ENCODE data around the gene NFS1. TPM values are rescaled to one million over a fixed set of nuclear protein-coding genes. Genes with fewer than 3 reads are reported as not detected.

Gene NFS1
- polyA plus RNA-seq, 1 donor (not counting 4 experiments of a cell fraction or from before 2014, with no cell fraction given): 39.6 TPM

DNA sequence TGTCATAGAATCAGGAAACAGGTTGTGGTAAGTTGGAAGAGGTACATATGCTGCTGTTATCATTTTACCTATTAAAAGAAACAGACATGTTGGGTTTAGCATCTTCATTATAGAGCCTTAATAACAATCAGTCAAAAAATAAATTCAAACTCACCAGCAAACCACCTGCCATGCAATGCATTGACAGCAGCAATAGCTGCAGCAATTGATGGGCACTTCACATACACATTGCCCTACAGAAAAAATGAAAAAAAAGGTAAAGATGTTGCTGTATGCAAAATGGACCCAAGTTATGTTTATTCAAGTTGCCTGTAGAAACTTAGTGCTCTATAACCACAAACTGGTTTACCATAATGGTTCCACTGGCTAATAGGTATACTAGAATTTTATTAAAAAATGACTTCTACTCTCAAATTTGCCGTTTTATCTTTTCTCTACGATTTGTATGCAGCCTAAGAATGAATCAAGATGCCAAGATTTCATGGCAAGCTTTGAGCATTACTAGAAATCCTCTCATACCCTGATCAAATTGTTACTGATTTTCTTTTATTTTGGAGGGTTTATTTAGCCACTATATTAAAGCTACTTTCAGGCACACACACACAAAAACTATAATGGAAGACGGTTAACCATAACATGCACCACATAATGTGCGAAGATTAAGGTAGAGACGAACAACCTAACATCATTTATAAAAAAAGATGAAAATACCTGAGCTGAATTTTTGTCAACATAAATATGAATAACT lies 5.5 kb upstream of the NFS1 start:
- peaks cover 11% of the 10 kb centered on the region for H4K20me1 ChIP-seq (ENCODE audit: control insufficient read depth, extremely low read depth, insufficient read depth, low read length)
- no peak overlapping the region for H3K4me3 ChIP-seq (ENCODE audit: control insufficient read depth in 2 of 3, extremely low read depth in 1 of 3, insufficient read depth in 2 of 3, low read depth in 1 of 3, low read length in 3 of 3)
- peaks cover 23% of the 10 kb centered on the region for H3K79me2 ChIP-seq (ENCODE audit: control insufficient read depth, insufficient read depth, low read length)
- H2AFZ ChIP-seq (ENCODE audit: control insufficient read depth, low read length): no peak overlapping the region
- no peaks in the 10 kb centered on the region for H3K9me1 ChIP-seq (ENCODE audit: control insufficient read depth, extremely low read depth, insufficient read depth, low read length)
- no peak overlapping the region for H3K9ac ChIP-seq (ENCODE audit: control insufficient read depth, extremely low read depth, insufficient read depth, low read length)
- no peak overlapping the region for H3K4me2 ChIP-seq (ENCODE audit: control insufficient read depth, extremely low read depth, insufficient read depth, low read depth, low read length)
- H3K36me3 ChIP-seq (ENCODE audit: control insufficient read depth in 2 of 2, extremely low read depth in 1 of 2, insufficient read depth in 2 of 2, low read length in 2 of 2): peaks cover 23 to 31% of the 10 kb centered on the region in 2 experiments
- no peak for DNase-seq (ENCODE audit: low read depth, low spot score)
- no peaks in the 10 kb centered on the region for H3K9me3 ChIP-seq (ENCODE audit: control insufficient read depth, low read depth, low read length)
- no peaks in the 10 kb centered on the region for H3K27me3 ChIP-seq (ENCODE audit: control insufficient read depth, extremely low read depth, insufficient read depth, low read length)
- no peak for TF ChIP-seq EZH2 (IDR thresholded peaks at IDR 0.05; ENCODE audit: low read length)
- TF ChIP-seq, protein P1, sequence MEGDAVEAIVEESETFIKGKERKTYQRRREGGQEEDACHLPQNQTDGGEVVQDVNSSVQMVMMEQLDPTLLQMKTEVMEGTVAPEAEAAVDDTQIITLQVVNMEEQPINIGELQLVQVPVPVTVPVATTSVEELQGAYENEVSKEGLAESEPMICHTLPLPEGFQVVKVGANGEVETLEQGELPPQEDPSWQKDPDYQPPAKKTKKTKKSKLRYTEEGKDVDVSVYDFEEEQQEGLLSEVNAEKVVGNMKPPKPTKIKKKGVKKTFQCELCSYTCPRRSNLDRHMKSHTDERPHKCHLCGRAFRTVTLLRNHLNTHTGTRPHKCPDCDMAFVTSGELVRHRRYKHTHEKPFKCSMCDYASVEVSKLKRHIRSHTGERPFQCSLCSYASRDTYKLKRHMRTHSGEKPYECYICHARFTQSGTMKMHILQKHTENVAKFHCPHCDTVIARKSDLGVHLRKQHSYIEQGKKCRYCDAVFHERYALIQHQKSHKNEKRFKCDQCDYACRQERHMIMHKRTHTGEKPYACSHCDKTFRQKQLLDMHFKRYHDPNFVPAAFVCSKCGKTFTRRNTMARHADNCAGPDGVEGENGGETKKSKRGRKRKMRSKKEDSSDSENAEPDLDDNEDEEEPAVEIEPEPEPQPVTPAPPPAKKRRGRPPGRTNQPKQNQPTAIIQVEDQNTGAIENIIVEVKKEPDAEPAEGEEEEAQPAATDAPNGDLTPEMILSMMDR (optimal IDR thresholded peaks at IDR 0.05 in 1 of 3, IDR thresholded peaks at IDR 0.05 in 1 of 3, conservative IDR thresholded peaks at IDR 0.05 in 1 of 3; ENCODE audit: extremely low read depth in 1 of 3, insufficient read depth in 2 of 3, low read length in 3 of 3): no peak
- no peak for FAIRE-seq
- H3K27ac ChIP-seq (ENCODE audit: control insufficient read depth, insufficient read depth, low read length): no peak overlapping the region
- dilution Hi-C loops (cut with MboI; ENCODE audit: extremely low pct_ligation_motif_present, low sequenced_read_pairs): no loop called here
- H3K4me1 ChIP-seq (ENCODE audit: control insufficient read depth, extremely low read depth, insufficient read depth, low read length): peaks cover 8% of the 10 kb centered on the region

DNA sequence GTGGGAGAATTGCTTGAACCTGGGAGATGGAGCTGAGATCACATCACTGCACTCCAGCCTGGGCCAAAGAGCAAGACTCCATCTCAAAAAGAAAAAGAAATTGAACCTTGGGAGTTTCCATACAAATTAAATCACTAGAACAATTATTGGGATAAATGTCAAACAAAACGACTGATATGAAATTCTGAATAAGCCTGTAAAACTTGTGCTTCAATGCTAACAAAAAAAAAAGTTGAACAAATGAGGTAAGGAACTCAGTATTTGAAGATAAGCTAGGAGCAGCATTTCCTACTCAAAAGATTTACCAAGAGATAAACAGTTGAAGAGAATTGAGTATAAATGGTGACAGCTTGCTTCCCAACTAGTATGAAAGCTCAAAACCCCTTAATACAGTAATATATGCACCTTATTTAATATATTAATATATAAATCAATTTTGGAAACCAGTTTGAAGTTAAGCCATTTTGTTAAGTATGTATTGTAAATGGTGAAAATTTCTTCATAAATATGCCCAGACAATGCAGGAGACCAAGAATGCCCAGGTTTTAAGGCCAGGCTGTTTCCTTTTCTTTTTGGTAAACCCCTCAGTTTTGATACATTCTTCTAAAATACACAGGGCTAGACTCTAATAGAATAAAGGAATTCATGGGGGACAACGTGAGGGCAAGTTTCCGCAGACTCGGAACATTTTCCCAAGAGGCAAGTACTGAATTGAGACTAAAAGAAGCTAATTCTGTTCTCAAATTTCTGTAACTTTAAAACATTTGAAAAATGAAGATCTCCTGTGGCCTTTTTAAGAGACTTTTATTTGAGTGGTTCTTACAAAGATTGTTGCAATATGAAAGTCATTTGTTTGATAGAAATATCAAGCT lies 3.9 kb upstream of the NFS1 start:
- peaks cover 14% of the 10 kb centered on the region for H3K4me1 ChIP-seq (ENCODE audit: control insufficient read depth, extremely low read depth, insufficient read depth, low read length)
- no peak overlapping the region for H2AFZ ChIP-seq (ENCODE audit: control insufficient read depth, low read length)
- no peaks in the 10 kb centered on the region for H3K9me1 ChIP-seq (ENCODE audit: control insufficient read depth, extremely low read depth, insufficient read depth, low read length)
- no peaks in the 10 kb centered on the region for H3K9me3 ChIP-seq (ENCODE audit: control insufficient read depth, low read depth, low read length)
- H3K27ac ChIP-seq (ENCODE audit: control insufficient read depth, insufficient read depth, low read length): no peak overlapping the region
- peaks cover 18 to 19% of the 10 kb centered on the region in 2 experiments for H3K36me3 ChIP-seq (ENCODE audit: control insufficient read depth in 2 of 2, extremely low read depth in 1 of 2, insufficient read depth in 2 of 2, low read length in 2 of 2)
- H3K4me2 ChIP-seq (ENCODE audit: control insufficient read depth, extremely low read depth, insufficient read depth, low read depth, low read length): no peak overlapping the region
- FAIRE-seq (no peak), DNase-seq (ENCODE audit: low read depth, low spot score) (no peak)
- H3K4me3 ChIP-seq (ENCODE audit: control insufficient read depth in 2 of 3, extremely low read depth in 1 of 3, insufficient read depth in 2 of 3, low read depth in 1 of 3, low read length in 3 of 3): no peak overlapping the region
- no peaks in the 10 kb centered on the region for H3K27me3 ChIP-seq (ENCODE audit: control insufficient read depth, extremely low read depth, insufficient read depth, low read length)
- H3K9ac ChIP-seq (ENCODE audit: control insufficient read depth, extremely low read depth, insufficient read depth, low read length): no peak overlapping the region
- TF ChIP-seq, protein P1 (optimal IDR thresholded peaks at IDR 0.05 in 1 of 3, IDR thresholded peaks at IDR 0.05 in 1 of 3, conservative IDR thresholded peaks at IDR 0.05 in 1 of 3; ENCODE audit: extremely low read depth in 1 of 3, insufficient read depth in 2 of 3, low read length in 3 of 3): no peak
- no peak for TF ChIP-seq EZH2 (IDR thresholded peaks at IDR 0.05; ENCODE audit: low read length)
- dilution Hi-C loops (cut with MboI; ENCODE audit: extremely low pct_ligation_motif_present, low sequenced_read_pairs): no loop called here
- H3K79me2 ChIP-seq (ENCODE audit: control insufficient read depth, insufficient read depth, low read length): peaks cover 26% of the 10 kb centered on the region
- H4K20me1 ChIP-seq (ENCODE audit: control insufficient read depth, extremely low read depth, insufficient read depth, low read length): peaks cover 11% of the 10 kb centered on the region

Measured in keratinocyte (primary cell).